Mesenchymal stem cell (in vitro differentiated cells and primary cell): Measurements from ENCODE around the gene POGK.

Experiments used
- DNase-seq: peaks from one replicate; pipeline ENCODE4 v3.0.0-alpha.2; 2013
- H2AFZ ChIP-seq: one replicate; pipeline ENCODE4 v1.6.1; 2013; ENCODE audit warnings: low read depth, mild to moderate bottlenecking, control low read depth, inconsistent platforms, low read length, moderate library complexity
- H2AK5ac ChIP-seq: 2 replicates; pipeline ENCODE4 v1.6.1; 2013; ENCODE audit warnings: low read length, moderate library complexity, mild to moderate bottlenecking, inconsistent platforms; ENCODE audit not compliant: severe bottlenecking
- H2BK120ac ChIP-seq: one replicate; pipeline ENCODE4 v1.6.1; 2013; ENCODE audit warnings: low read depth, mild to moderate bottlenecking, inconsistent platforms, low read length, moderate library complexity
- H2BK12ac ChIP-seq, 2 experiments: one replicate each; pipeline ENCODE4 v1.6.1; 2013; ENCODE audit warnings: inconsistent platforms in 2 of 2, low read length in 2 of 2, mild to moderate bottlenecking in 2 of 2, moderate library complexity in 2 of 2, control low read depth in 1 of 2
- H2BK15ac ChIP-seq: one replicate; pipeline ENCODE4 v1.6.1; 2013; ENCODE audit warnings: mild to moderate bottlenecking, low read depth, inconsistent platforms; ENCODE audit not compliant: poor library complexity, severe bottlenecking
- H2BK5ac ChIP-seq: 2 replicates; pipeline ENCODE4 v1.6.1; 2013; ENCODE audit warnings: low read depth, mild to moderate bottlenecking, low read length, control low read depth, inconsistent platforms; ENCODE audit not compliant: poor library complexity, severe bottlenecking
- H3K14ac ChIP-seq, 2 experiments: one replicate each; pipeline ENCODE4 v1.6.1; 2013; ENCODE audit warnings: inconsistent platforms in 2 of 2, low read length in 2 of 2, control low read depth in 1 of 2, mild to moderate bottlenecking in 1 of 2, moderate library complexity in 1 of 2
- H3K18ac ChIP-seq, 2 experiments: one replicate each; pipeline ENCODE4 v1.6.1; 2013; ENCODE audit warnings: inconsistent platforms in 2 of 2, low read length in 2 of 2, control low read depth in 1 of 2, low read depth in 1 of 2, mild to moderate bottlenecking in 1 of 2
- H3K23ac ChIP-seq, 2 experiments: one replicate each; pipeline ENCODE4 v1.6.1; 2013; ENCODE audit warnings: inconsistent platforms in 2 of 2, low read length in 2 of 2, mild to moderate bottlenecking in 2 of 2, moderate library complexity in 2 of 2, control low read depth in 1 of 2
- H3K27ac ChIP-seq: 2 replicates; pipeline ENCODE4 v1.5.1; 2013; ENCODE audit warnings: mild to moderate bottlenecking, moderate library complexity, low read length, control low read depth, inconsistent platforms; ENCODE audit not compliant: poor library complexity, severe bottlenecking
- H3K27me3 ChIP-seq, 2 experiments: 2 replicates each; pipeline versions ENCODE4 v1.6.1 to v1.7.0; 2013; ENCODE audit warnings: low read length in 2 of 2, mild to moderate bottlenecking in 2 of 2, moderate library complexity in 2 of 2, control low read depth in 1 of 2, inconsistent platforms in 1 of 2; ENCODE audit not compliant: control insufficient read depth in 1 of 2, insufficient read depth in 1 of 2
- H3K36me3 ChIP-seq, 2 experiments: 2 replicates each; pipeline versions ENCODE4 v1.6.1 to v1.7.0; 2013; ENCODE audit warnings: low read length in 2 of 2, control low read depth in 1 of 2, inconsistent platforms in 1 of 2, low read depth in 1 of 2, mild to moderate bottlenecking in 1 of 2; ENCODE audit not compliant: insufficient read depth in 2 of 2, control insufficient read depth in 1 of 2
- H3K4ac ChIP-seq, 2 experiments: one replicate each; pipeline ENCODE4 v1.6.1; 2013; ENCODE audit warnings: inconsistent platforms in 2 of 2, low read length in 2 of 2, mild to moderate bottlenecking in 2 of 2, moderate library complexity in 2 of 2, control low read depth in 1 of 2, low read depth in 1 of 2
- H3K4me1 ChIP-seq: 2 replicates; pipeline ENCODE4 v1.6.1; 2013; ENCODE audit warnings: low read depth, low read length, control low read depth; ENCODE audit not compliant: control insufficient read depth, insufficient read depth
- H3K4me2 ChIP-seq: 2 replicates; pipeline ENCODE4 v1.6.1; 2013; ENCODE audit warnings: low read length, mild to moderate bottlenecking, inconsistent platforms; ENCODE audit not compliant: poor library complexity, severe bottlenecking
- H3K4me3 ChIP-seq, 2 experiments: 2 replicates each; pipeline versions ENCODE4 v1.5.1 to v1.7.0; 2013; ENCODE audit warnings: low read length in 2 of 2, mild to moderate bottlenecking in 2 of 2, control low read depth in 1 of 2, low read depth in 1 of 2; ENCODE audit not compliant: insufficient read depth in 1 of 2
- H3K79me1 ChIP-seq: replicated peaks from 2 replicates; pipeline ENCODE4 v1.6.1; 2013; ENCODE audit warnings: mild to moderate bottlenecking, control low read depth, low read length, inconsistent platforms; ENCODE audit not compliant: poor library complexity, severe bottlenecking
- H3K9ac ChIP-seq: 2 replicates; pipeline ENCODE4 v1.7.0; 2013; ENCODE audit warnings: mild to moderate bottlenecking, low read length, moderate library complexity
- H3K9me3 ChIP-seq: 2 replicates; pipeline ENCODE4 v1.7.0; 2013; ENCODE audit warnings: mild to moderate bottlenecking, low read length; ENCODE audit not compliant: control insufficient read depth
- H4K8ac ChIP-seq: one replicate; pipeline ENCODE4 v1.6.1; 2013; ENCODE audit warnings: inconsistent platforms, mild to moderate bottlenecking, low read length, moderate library complexity
- H4K91ac ChIP-seq: one replicate; pipeline ENCODE4 v1.6.1; 2013; ENCODE audit warnings: mild to moderate bottlenecking, low read length, inconsistent platforms
- WGBS: methylation state at CpG from one replicate; pipeline ENCODE4 v1.1.7; 2013; ENCODE audit warnings: mixed read lengths; 5-methylcytosine and 5-hydroxymethylcytosine counted together

POGK gene

GRCh38 chr1:166857995-166858394 lies 18.7 kb downstream of the POGK start:
- no peaks in the 10 kb centered on the region for H3K27me3 ChIP-seq
- H3K14ac ChIP-seq, result no peak overlapping the region
- H2AFZ ChIP-seq, result no peak overlapping the region
- no peak for DNase-seq
- no peak overlapping the region for H2BK12ac ChIP-seq
- H3K9me3 ChIP-seq, result no peaks in the 10 kb centered on the region
- no peak overlapping the region for H3K9ac ChIP-seq
- no peak overlapping the region for H3K4ac ChIP-seq
- H3K4me2 ChIP-seq, result no peak overlapping the region
- no peak overlapping the region for H2BK15ac ChIP-seq
- H3K18ac ChIP-seq, result no peak overlapping the region
- no peak overlapping the region for H2BK120ac ChIP-seq
- no peak overlapping the region for H4K91ac ChIP-seq
- H3K23ac ChIP-seq, result no peak overlapping the region
- H3K4me3 ChIP-seq, result no peak overlapping the region
- no peak overlapping the region for H4K8ac ChIP-seq
- no peak overlapping the region for H3K27ac ChIP-seq
- peaks cover 3% of the 10 kb centered on the region for H3K4me1 ChIP-seq
- WGBS, result 98% methylated on average over 3 of the region's 3 CpGs
- H2BK5ac ChIP-seq, result no peak overlapping the region
- peaks cover 17% of the 10 kb centered on the region for H3K79me1 ChIP-seq
- peaks cover 20 to 89% of the 10 kb centered on the region in 2 experiments for H3K36me3 ChIP-seq
- no peak overlapping the region for H2AK5ac ChIP-seq

GRCh38 chr1:166858726-166859419 lies 19.6 kb downstream of the POGK start:
- Histone ChIP-seq H3K23ac (no peak overlapping the region), H3K36me3 (peaks cover 20 to 89% of the 10 kb centered on the region in 2 experiments), H3K9me3 (no peaks in the 10 kb centered on the region), H3K14ac (no peak overlapping the region), H3K18ac (no peak overlapping the region), H3K4ac (no peak overlapping the region), H3K4me2 (no peak overlapping the region), H3K9ac (no peak overlapping the region), H2BK120ac (no peak overlapping the region), H2BK15ac (no peak overlapping the region), H2AK5ac (no peak overlapping the region), H3K4me3 (no peak overlapping the region), H3K4me1 (peaks cover 3% of the 10 kb centered on the region), H2AFZ (no peak overlapping the region), H4K91ac (no peak overlapping the region), H3K27ac (no peak overlapping the region), H3K79me1 (peaks cover 19% of the 10 kb centered on the region), H2BK5ac (no peak overlapping the region), H3K27me3 (no peaks in the 10 kb centered on the region), H4K8ac (no peak overlapping the region), H2BK12ac (no peak overlapping the region)
- WGBS, result 95% methylated on average over 7 of the region's 7 CpGs
- no peak for DNase-seq

GRCh38 chr1:166859597-166859996 lies 20.3 kb downstream of the POGK start:
- H3K9ac ChIP-seq, result no peak overlapping the region

GRCh38 chr1:166865926-166866325 lies 26.7 kb downstream of the POGK start:
- no peak overlapping the region for H2BK120ac ChIP-seq
- peaks cover 16 to 61% of the 10 kb centered on the region in 2 experiments for H3K36me3 ChIP-seq
- H3K79me1 ChIP-seq, result peaks cover 24% of the 10 kb centered on the region
- no peak overlapping the region for H3K4ac ChIP-seq
- H3K27me3 ChIP-seq, result no peaks in the 10 kb centered on the region
- no peak overlapping the region for H3K4me2 ChIP-seq
- H2BK12ac ChIP-seq, result no peak overlapping the region
- no peak overlapping the region for H3K14ac ChIP-seq
- no peak overlapping the region for H2BK5ac ChIP-seq
- no peak overlapping the region for H3K27ac ChIP-seq
- H3K23ac ChIP-seq, result no peak overlapping the region
- no peak overlapping the region for H3K18ac ChIP-seq
- 96% methylated on average over 4 of the region's 5 CpGs for WGBS
- H2AFZ ChIP-seq, result no peak overlapping the region
- H3K9ac ChIP-seq, result peak overlapping the region; percentile 72
- H2BK15ac ChIP-seq, result no peak overlapping the region
- peaks cover 5% of the 10 kb centered on the region for H3K4me1 ChIP-seq
- no peak for DNase-seq
- no peaks in the 10 kb centered on the region for H3K9me3 ChIP-seq
- H4K91ac ChIP-seq, result no peak overlapping the region
- H3K4me3 ChIP-seq, result no peak overlapping the region
- no peak overlapping the region for H4K8ac ChIP-seq
- no peak overlapping the region for H2AK5ac ChIP-seq

More at GRCh38 chr1:166859597-166859996, 20.3 kb downstream of the POGK start:
- Histone ChIP-seq H3K23ac (no peak overlapping the region), H3K4me2 (no peak overlapping the region), H3K9me3 (no peaks in the 10 kb centered on the region), H4K91ac (no peak overlapping the region), H3K36me3 (peaks cover 18 to 89% of the 10 kb centered on the region in 2 experiments), H2AFZ (no peak overlapping the region), H3K18ac (no peak overlapping the region), H2BK15ac (no peak overlapping the region), H3K79me1 (peaks cover 23% of the 10 kb centered on the region), H3K4ac (no peak overlapping the region), H3K4me1 (peaks cover 3% of the 10 kb centered on the region), H3K4me3 (no peak overlapping the region), H2BK5ac (no peak overlapping the region), H3K27me3 (no peaks in the 10 kb centered on the region), H4K8ac (no peak overlapping the region), H2AK5ac (no peak overlapping the region), H2BK120ac (no peak overlapping the region), H3K27ac (no peak overlapping the region), H2BK12ac (no peak overlapping the region), H3K14ac (no peak overlapping the region)
- WGBS, result 69% methylated on average over 2 of the region's 5 CpGs
- no peak for DNase-seq
